ENCODE results near the gene ZNF397.

DNA sequence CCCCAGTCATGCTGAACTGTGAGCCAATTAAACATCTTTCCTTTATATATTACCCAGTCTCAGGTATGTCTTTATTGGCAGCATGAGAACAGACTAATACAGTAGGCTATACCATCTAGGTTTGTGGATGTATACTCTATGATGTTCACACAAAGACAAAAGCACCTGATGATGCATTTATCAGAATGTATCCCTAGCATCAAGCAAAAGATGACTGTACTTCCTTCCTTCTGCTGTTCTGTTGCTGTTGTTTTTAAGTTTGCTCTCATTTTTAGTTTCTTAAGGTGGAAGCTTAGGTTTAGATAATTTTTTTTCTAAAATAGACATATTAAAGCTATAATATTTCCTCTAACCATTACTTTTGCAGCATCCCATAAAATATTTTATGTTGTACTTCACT, 36.8 kb downstream of the ZNF397 start:
- no peak for TF ChIP-seq POLR2AphosphoS5 (IDR thresholded peaks at IDR 0.05; ENCODE audit: borderline replicate concordance, low read depth, low read length)
- no peak for TF ChIP-seq EZH2 (IDR thresholded peaks at IDR 0.05)

All from SK-N-MC (cell line).